SK-N-SH (cell line): ENCODE measurements around the gene MAP7.

Experiments
- JUND ChIP-seq: IDR thresholded peaks from 2 replicates; pipeline ENCODE4 v1.4.0; 2012
- TF ChIP-seq, protein P1 (sequence below): IDR thresholded peaks from 2 replicates; pipeline ENCODE4 v1.6.1; 2012; ENCODE audit warnings: mild to moderate bottlenecking, low read depth, low read length, moderate library complexity
- TF ChIP-seq, protein P2 (sequence below): fragments of 200-600 bp; sonication (generic); IDR thresholded peaks from 2 replicates; pipeline ENCODE4 v1.6.1; 2017; ENCODE audit warnings: antibody characterized with exemption, mild to moderate bottlenecking, moderate library complexity

DNA sequence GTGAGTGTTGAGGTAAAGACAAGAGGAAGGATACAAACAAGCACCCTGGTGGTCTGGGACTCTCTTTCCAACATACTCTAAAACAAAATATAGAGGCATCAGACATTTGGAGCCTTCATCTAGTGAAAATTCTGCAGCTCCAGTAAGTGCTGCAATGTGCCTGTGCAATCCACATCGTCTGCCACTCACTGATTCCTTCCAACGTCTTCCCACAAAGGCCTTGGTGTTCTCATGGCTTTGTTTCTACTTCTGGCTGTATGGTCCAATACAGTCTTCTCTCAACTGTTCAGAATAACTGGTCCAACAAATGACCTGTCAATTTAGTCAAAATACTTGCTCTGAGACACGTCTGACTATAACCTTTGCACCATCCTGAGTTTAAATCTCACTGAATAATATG lies 125.8 kb downstream of the MAP7 start:
- no peak for TF ChIP-seq JUND
- TF ChIP-seq, protein P1, sequence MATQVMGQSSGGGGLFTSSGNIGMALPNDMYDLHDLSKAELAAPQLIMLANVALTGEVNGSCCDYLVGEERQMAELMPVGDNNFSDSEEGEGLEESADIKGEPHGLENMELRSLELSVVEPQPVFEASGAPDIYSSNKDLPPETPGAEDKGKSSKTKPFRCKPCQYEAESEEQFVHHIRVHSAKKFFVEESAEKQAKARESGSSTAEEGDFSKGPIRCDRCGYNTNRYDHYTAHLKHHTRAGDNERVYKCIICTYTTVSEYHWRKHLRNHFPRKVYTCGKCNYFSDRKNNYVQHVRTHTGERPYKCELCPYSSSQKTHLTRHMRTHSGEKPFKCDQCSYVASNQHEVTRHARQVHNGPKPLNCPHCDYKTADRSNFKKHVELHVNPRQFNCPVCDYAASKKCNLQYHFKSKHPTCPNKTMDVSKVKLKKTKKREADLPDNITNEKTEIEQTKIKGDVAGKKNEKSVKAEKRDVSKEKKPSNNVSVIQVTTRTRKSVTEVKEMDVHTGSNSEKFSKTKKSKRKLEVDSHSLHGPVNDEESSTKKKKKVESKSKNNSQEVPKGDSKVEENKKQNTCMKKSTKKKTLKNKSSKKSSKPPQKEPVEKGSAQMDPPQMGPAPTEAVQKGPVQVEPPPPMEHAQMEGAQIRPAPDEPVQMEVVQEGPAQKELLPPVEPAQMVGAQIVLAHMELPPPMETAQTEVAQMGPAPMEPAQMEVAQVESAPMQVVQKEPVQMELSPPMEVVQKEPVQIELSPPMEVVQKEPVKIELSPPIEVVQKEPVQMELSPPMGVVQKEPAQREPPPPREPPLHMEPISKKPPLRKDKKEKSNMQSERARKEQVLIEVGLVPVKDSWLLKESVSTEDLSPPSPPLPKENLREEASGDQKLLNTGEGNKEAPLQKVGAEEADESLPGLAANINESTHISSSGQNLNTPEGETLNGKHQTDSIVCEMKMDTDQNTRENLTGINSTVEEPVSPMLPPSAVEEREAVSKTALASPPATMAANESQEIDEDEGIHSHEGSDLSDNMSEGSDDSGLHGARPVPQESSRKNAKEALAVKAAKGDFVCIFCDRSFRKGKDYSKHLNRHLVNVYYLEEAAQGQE, result no peak
- TF ChIP-seq, protein P2, sequence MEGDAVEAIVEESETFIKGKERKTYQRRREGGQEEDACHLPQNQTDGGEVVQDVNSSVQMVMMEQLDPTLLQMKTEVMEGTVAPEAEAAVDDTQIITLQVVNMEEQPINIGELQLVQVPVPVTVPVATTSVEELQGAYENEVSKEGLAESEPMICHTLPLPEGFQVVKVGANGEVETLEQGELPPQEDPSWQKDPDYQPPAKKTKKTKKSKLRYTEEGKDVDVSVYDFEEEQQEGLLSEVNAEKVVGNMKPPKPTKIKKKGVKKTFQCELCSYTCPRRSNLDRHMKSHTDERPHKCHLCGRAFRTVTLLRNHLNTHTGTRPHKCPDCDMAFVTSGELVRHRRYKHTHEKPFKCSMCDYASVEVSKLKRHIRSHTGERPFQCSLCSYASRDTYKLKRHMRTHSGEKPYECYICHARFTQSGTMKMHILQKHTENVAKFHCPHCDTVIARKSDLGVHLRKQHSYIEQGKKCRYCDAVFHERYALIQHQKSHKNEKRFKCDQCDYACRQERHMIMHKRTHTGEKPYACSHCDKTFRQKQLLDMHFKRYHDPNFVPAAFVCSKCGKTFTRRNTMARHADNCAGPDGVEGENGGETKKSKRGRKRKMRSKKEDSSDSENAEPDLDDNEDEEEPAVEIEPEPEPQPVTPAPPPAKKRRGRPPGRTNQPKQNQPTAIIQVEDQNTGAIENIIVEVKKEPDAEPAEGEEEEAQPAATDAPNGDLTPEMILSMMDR, result no peak
